Activated naive CD4-positive, alpha-beta T cell treated with anti-CD3 and anti-CD28 coated beads, Interleukin-2, amount 50 U/mL, for 24 hours (primary cell): ENCODE results near the gene IL17RC.

Source experiments
- H3K27ac Mint-ChIP-seq: one replicate; pipeline ENCODE4 v1.8.0; 2021; ENCODE audit warnings: mild to moderate bottlenecking, mixed read lengths
- H3K27me3 Mint-ChIP-seq: one replicate; pipeline ENCODE4 v1.8.0; 2021; ENCODE audit warnings: mixed read lengths
- H3K36me3 Mint-ChIP-seq: one replicate; pipeline ENCODE4 v1.8.0; 2021; ENCODE audit warnings: mixed read lengths
- H3K4me1 Mint-ChIP-seq: one replicate; pipeline ENCODE4 v1.8.0; 2021; ENCODE audit warnings: mixed read lengths
- H3K4me3 Mint-ChIP-seq: one replicate; pipeline ENCODE4 v1.8.0; 2021; ENCODE audit warnings: mild to moderate bottlenecking, mixed read lengths
- H3K9me3 Mint-ChIP-seq: one replicate; pipeline ENCODE4 v1.8.0; 2021; ENCODE audit warnings: mixed read lengths

Gene IL17RC

DNA sequence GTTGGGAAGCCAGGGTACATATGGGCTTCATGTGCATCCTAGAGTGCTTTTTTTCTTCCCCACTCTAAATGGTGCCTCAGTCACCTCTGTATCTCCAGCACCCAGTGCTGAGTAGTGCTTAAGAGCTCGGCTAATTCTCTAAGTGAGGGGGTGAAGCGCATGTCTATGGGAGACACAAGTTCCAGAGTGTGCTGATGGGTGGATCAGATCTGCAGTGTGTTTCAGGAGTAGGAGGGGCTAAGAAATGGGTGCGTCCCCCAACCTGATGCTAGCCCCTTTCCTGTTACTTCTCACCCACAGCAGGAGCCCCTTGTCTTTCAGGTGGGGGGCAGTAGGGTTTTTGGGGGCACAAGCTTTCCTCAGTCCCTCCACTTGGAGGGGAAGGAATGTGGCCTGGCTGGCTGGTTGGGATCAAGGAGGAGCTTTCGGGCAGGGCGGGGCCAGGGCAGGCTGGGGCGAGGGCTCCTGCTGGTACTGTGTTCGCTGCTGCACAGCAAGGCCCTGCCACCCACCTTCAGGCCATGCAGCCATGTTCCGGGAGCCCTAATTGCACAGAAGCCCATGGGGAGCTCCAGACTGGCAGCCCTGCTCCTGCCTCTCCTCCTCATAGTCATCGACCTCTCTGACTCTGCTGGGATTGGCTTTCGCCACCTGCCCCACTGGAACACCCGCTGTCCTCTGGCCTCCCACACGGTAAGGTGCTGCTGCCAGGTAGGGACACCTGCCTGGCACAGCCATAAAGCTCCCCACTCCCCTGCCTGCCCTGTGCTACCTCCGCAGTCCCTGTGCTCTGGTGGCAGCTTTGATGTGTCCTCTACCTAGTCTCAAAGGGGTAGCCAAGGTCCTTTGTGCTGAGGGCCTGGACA, 14.3 kb upstream of the IL17RC start, which contains the start of gene IL17RE:
TSS of gene IL17RE (plus strand) at position 477 of the 866 bp plus-strand sequence. CDS start at position 562, 85 bp downstream.
- Mint-ChIP-seq H3K9me3 (no peaks in the 10 kb centered on the region), H3K4me3 (peak within 1 kb of the TSS; percentile 34), H3K4me1 (peaks cover 37% of the 10 kb centered on the region), H3K36me3 (peaks cover 2% of the 10 kb centered on the region), H3K27ac (peak within 1 kb of the TSS; percentile 23), H3K27me3 (no peaks in the 10 kb centered on the region)

DNA sequence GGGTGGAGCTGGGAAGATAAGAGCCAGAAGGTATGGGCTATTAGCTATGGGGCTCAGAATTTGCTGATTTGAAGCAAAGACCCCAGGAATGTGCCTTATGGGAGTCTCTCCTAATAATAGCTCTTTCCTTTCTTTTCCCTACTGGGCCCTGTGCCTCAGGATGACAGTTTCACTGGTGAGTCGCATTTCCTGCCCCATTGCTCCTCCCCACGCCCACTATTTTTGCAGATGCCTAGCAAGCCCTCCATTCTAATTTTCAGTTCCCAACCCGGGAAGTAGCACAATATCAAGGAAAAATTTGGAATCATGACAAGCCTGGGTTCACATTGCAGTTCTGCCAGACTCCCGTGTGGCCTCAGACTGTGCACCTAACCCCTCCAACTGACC, 13.7 kb upstream of the IL17RC start:
- H3K4me3 Mint-ChIP-seq: peak overlapping the region; percentile 34
- no peaks in the 10 kb centered on the region for H3K27me3 Mint-ChIP-seq
- H3K27ac Mint-ChIP-seq: no peak overlapping the region
- H3K36me3 Mint-ChIP-seq: no peaks in the 10 kb centered on the region
- H3K4me1 Mint-ChIP-seq: peaks cover 33% of the 10 kb centered on the region
- no peaks in the 10 kb centered on the region for H3K9me3 Mint-ChIP-seq

DNA sequence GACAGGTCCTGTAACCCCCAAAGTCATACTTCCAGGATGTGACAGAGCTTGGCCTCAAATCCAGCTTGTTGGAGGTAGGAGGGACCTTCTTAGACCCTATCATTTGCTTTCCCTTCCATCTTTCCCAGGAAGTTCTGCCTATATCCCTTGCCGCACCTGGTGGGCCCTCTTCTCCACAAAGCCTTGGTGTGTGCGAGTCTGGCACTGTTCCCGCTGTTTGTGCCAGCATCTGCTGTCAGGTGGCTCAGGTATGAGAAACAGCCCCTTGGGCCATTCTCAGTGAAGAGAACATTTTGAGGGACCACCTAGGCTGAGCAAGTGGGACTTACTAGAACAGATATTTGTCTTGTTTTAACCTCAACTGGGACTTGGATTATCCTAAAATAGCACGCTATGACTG, 13.0 kb upstream of the IL17RC start:
- Mint-ChIP-seq H3K27me3 (no peaks in the 10 kb centered on the region), H3K4me1 (peaks cover 27% of the 10 kb centered on the region), H3K4me3 (no peak overlapping the region), H3K9me3 (no peaks in the 10 kb centered on the region), H3K27ac (no peak overlapping the region), H3K36me3 (no peaks in the 10 kb centered on the region)

DNA sequence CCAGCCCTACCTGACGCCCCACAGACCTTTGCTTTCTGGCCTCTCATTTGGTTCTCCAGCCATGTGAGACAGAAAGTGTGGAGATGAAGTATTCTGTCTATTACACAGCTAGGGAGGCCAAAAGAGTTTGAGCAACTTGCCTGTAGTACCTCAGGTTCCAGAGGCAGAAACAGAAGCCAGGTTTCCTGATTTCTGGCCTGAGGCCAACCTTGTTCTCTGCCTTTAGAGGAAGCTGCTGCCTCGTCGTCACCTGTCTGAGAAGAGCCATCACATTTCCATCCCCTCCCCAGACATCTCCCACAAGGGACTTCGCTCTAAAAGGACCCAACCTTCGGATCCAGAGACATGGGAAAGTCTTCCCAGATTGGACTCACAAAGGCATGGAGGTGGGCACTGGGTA, 10.4 kb upstream of the IL17RC start:
- Mint-ChIP-seq H3K27ac (no peak overlapping the region), H3K9me3 (no peaks in the 10 kb centered on the region), H3K4me1 (peaks cover 31% of the 10 kb centered on the region), H3K4me3 (no peak overlapping the region), H3K27me3 (no peaks in the 10 kb centered on the region), H3K36me3 (no peaks in the 10 kb centered on the region)

DNA sequence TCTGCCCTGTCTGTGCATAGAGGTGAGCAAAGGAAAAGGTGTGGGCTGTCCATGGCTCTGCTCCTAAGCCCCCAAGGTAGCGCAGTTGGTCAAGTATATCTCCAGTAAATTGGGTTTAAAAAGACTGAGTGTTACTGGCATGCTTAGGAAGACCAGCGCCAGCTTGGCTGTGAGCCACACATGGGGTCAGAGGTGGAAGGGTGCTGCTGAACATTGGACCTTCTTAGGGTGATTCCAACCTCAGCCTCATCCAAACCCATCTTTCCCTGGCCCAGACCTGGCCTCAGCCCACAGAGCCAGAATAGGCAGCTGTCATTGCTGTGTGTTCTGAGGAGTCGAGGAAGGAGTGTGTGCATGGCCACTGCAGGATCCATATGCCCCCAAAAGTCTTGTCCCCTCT, 8.6 kb upstream of the IL17RC start:
- no peak overlapping the region for H3K27ac Mint-ChIP-seq
- H3K27me3 Mint-ChIP-seq: peaks cover 2% of the 10 kb centered on the region
- H3K4me1 Mint-ChIP-seq: peaks cover 21% of the 10 kb centered on the region
- H3K36me3 Mint-ChIP-seq: no peaks in the 10 kb centered on the region
- no peaks in the 10 kb centered on the region for H3K9me3 Mint-ChIP-seq
- H3K4me3 Mint-ChIP-seq: no peak overlapping the region

DNA sequence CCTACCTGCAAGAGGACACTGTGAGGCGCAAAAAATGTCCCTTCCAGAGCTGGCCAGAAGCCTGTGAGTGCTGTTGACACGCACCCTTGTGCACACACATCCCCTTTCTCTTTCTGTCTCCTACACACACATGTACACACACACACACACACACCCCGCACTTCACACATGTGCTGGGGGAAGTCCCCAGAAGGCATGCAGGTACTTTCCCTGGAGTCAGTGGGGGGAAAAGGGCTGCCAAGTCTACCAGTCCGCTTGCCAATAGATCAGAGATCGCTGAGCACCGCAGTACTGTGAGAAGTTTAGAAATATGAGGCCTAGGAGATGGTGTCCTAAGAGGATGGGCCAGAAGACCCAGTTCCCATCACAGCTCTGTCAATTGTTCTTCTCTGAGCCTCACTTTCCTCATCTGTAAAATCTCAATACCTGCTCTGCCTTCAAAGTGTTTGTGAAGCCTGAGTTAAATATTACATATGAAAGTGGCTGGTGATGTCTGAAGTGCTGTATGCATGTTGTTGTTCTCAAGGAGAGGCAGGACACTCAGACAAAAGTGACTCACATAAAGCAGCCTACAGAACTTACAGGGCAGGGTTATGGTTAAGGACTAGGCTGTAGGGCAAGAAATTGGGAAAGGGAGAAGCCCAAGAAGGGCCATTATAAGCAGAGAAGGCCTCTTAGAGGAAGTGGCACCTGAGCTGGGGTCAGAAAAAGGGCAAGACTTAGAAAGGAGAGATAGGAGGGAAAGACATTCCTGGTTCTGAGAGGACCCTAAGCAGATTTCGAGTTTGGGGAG, 7.5 kb upstream of the IL17RC start:
- no peak overlapping the region for H3K4me3 Mint-ChIP-seq
- H3K36me3 Mint-ChIP-seq: no peaks in the 10 kb centered on the region
- no peaks in the 10 kb centered on the region for H3K9me3 Mint-ChIP-seq
- H3K27me3 Mint-ChIP-seq: peaks cover 2% of the 10 kb centered on the region
- peak overlapping the region; percentile 1 for H3K27ac Mint-ChIP-seq
- peaks cover 13% of the 10 kb centered on the region for H3K4me1 Mint-ChIP-seq

DNA sequence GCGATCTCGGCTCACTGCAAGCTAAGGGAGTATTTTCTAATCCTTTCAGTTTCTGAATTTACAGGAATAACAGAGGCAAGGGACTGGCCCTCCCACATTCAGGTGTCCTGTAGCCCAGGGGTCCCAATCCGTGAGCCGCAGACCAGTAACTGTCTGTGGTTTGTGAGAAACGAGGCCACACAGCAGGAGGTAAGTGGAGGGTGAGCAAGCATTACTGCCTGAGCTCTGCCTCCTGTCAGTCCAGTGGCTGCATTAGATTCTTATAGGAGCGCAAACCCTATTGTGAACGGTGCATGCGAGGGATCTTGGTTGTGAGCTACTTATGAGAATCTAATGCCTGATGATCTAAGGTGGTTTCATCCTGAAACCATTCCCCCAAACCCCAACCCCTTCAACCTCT, 5.0 kb upstream of the IL17RC start:
- H3K36me3 Mint-ChIP-seq: no peaks in the 10 kb centered on the region
- H3K4me3 Mint-ChIP-seq: no peak overlapping the region
- peaks cover 2% of the 10 kb centered on the region for H3K27me3 Mint-ChIP-seq
- H3K9me3 Mint-ChIP-seq: no peaks in the 10 kb centered on the region
- no peak overlapping the region for H3K27ac Mint-ChIP-seq
- H3K4me1 Mint-ChIP-seq: peaks cover 16% of the 10 kb centered on the region

DNA sequence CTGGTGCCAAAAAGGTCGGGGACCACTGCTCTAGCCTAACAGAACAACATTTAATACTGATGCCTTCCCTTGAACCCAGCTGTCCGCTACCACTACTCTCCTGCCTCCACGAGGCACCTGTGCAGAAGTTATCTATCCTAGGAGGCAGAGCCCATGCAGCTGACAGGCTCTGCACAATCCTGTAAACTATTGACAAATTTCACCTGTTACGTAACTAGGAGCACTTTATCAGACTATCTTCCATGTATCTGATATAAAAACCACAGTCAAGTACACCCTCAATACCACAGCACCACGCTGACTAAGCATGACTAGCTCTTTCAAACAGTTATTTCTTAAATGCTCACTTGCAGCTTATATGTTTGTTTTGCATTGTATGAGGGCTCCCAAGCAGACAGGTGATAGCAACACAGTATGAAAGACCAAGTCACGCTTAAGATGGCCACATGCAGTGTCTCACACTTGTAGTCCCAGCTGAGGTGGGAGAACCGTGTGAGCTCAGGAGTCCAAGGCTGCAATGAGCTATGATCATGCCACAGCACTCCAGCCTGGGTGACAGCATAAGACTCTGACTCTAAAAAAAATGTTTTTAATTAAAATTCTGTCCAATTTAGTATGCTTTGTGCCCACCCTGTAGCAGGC, 4.5 kb upstream of the IL17RC start:
- H3K27me3 Mint-ChIP-seq: peaks cover 2% of the 10 kb centered on the region
- no peak overlapping the region for H3K4me3 Mint-ChIP-seq
- H3K36me3 Mint-ChIP-seq: no peaks in the 10 kb centered on the region
- H3K9me3 Mint-ChIP-seq: no peaks in the 10 kb centered on the region
- H3K4me1 Mint-ChIP-seq: peaks cover 18% of the 10 kb centered on the region
- H3K27ac Mint-ChIP-seq: no peak overlapping the region

DNA sequence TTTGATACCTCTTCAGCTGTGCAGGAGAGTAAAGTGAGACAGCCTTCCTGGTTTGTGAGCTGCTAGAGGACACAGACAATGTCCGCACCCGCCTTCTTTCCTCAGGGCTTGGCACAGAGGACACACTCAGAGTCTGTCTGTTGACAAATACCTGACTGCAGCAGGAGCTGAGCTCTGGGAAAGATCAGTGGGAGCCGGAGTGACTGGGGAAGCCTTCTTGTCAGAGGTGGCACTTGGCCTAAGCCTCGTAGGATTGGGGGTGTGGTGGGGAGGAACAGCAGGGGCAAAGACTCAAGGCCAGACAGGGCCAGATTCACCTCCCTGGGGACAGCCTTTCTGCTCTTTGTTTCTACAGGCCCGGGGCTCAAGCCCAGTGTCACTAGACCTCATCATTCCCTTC, 3.3 kb upstream of the IL17RC start:
- Mint-ChIP-seq H3K27me3 (peaks cover 2% of the 10 kb centered on the region), H3K9me3 (no peaks in the 10 kb centered on the region), H3K4me1 (peaks cover 18% of the 10 kb centered on the region), H3K36me3 (no peaks in the 10 kb centered on the region), H3K27ac (no peak overlapping the region), H3K4me3 (no peak overlapping the region)

DNA sequence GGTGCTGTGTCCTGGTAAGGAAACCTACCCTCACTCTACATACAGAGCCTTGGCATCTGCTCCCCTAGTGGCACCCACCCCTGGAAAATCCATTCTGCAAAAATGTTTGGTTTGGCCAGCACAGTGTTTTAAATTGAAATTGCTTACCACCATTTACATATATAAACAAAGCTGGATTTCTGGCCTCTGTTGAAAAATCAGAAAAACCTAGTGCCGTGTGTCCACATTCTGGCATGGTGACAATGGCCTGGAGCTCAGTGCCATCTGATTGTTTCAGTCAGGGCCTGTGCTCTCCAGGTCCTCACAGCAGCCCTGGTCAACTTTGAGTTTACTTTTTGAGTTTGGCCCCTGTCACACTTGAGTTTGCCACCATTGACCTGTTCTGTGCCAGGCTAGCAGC, 2.9 kb upstream of the IL17RC start:
- H3K27me3 Mint-ChIP-seq: peaks cover 2% of the 10 kb centered on the region
- no peaks in the 10 kb centered on the region for H3K9me3 Mint-ChIP-seq
- no peak overlapping the region for H3K27ac Mint-ChIP-seq
- no peaks in the 10 kb centered on the region for H3K36me3 Mint-ChIP-seq
- peaks cover 18% of the 10 kb centered on the region for H3K4me1 Mint-ChIP-seq
- H3K4me3 Mint-ChIP-seq: peak overlapping the region; percentile 7

DNA sequence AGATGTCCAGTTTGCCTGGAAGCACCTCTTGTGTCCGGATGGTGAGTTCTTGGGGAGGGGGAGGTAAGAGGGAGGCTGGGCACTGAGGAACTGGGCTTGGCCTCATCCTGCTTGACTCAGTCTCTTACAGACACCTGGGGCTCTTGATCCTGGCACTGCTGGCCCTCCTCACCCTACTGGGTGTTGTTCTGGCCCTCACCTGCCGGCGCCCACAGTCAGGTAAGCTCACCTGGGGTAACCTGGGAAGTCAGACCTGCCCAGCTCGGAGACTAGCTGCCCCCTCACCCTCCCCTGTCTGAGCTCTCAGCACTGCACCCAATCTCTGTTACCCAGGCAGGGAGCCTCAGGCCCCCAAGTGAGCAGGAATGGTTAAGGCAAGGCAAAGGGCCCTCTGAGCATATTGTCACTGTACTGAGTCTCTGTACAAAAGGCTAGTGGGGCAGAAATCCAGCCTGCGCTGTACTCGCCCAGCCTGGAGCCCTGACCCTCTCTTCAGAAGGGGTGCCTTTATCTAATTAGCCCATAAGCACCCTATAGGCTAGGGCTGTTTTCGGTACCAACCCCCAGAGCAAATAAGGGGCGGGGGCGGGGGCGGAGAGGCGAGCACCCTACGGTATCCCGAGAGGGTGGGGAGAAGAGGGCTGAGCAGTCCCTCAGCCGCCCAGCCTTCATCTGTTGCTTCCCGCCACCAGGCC, 2.2 kb upstream of the IL17RC start:
- Mint-ChIP-seq H3K36me3 (no peaks in the 10 kb centered on the region), H3K9me3 (no peaks in the 10 kb centered on the region), H3K27ac (no peak overlapping the region), H3K27me3 (peaks cover 2% of the 10 kb centered on the region), H3K4me3 (peak overlapping the region; percentile 47), H3K4me1 (peaks cover 11% of the 10 kb centered on the region)

DNA sequence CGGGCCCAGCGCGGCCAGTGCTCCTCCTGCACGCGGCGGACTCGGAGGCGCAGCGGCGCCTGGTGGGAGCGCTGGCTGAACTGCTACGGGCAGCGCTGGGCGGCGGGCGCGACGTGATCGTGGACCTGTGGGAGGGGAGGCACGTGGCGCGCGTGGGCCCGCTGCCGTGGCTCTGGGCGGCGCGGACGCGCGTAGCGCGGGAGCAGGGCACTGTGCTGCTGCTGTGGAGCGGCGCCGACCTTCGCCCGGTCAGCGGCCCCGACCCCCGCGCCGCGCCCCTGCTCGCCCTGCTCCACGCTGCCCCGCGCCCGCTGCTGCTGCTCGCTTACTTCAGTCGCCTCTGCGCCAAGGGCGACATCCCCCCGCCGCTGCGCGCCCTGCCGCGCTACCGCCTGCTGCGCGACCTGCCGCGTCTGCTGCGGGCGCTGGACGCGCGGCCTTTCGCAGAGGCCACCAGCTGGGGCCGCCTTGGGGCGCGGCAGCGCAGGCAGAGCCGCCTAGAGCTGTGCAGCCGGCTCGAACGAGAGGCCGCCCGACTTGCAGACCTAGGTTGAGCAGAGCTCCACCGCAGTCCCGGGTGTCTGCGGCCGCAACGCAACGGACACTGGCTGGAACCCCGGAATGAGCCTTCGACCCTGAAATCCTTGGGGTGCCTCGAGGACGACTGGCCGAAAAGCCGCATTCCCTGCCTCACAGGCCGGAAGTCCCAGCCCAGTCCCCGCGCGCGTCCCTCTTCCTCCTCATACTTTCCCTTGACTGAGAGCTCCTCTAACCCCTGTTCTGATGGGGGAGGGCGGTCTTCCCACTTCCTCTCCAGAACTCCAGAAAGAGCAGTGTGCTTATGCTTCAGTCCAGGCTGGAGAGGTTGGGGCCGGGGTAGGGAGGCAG, 1.4 kb upstream of the IL17RC start:
- no peaks in the 10 kb centered on the region for H3K9me3 Mint-ChIP-seq
- H3K27ac Mint-ChIP-seq: peak overlapping the region; percentile 51
- no peaks in the 10 kb centered on the region for H3K36me3 Mint-ChIP-seq
- H3K4me3 Mint-ChIP-seq: peak overlapping the region; percentile 78
- peaks cover 2% of the 10 kb centered on the region for H3K27me3 Mint-ChIP-seq
- H3K4me1 Mint-ChIP-seq: peaks cover 9% of the 10 kb centered on the region

DNA sequence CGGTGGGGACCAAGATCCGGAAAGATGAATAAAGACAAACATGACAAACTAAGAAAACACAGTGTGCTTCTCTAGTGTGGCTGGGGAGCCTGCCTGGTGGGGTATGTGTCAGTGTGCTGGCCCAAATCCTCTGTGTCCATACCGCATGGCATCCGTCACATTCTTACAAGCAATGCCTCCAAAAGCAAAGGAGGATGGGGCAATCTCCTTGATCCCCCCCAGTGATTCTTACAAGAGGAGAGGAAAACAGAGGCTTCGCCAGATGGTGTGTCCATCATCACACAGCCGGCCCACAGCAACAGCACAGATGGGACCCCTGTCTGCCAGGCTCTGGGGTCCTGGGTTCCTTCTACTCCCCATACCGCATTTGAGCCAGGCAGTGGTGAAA, 558 bp upstream of the IL17RC start:
- Mint-ChIP-seq H3K4me3 (peak overlapping the region; percentile 69), H3K27ac (no peak overlapping the region), H3K36me3 (no peaks in the 10 kb centered on the region), H3K27me3 (peaks cover 2% of the 10 kb centered on the region), H3K4me1 (peaks cover 9% of the 10 kb centered on the region), H3K9me3 (no peaks in the 10 kb centered on the region)

DNA sequence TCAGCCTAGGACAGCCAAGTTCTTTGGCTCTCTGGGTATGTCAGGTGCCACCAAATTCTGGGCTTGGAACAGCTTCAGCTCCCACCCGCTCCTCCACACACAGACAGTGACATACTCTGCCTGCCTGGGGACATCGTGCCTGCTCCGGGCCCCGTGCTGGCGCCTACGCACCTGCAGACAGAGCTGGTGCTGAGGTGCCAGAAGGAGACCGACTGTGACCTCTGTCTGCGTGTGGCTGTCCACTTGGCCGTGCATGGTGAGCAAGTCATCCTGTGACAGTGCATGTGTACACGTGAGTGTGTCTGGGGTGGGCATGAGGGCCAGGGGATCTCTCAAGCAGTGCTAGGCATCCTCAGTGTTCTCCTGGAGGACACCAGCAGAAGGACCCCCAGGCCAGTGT, 922 bp downstream of the IL17RC start:
- H3K4me1 Mint-ChIP-seq: peaks cover 5% of the 10 kb centered on the region
- no peaks in the 10 kb centered on the region for H3K27me3 Mint-ChIP-seq
- H3K36me3 Mint-ChIP-seq: no peaks in the 10 kb centered on the region
- H3K27ac Mint-ChIP-seq: no peak overlapping the region
- H3K4me3 Mint-ChIP-seq: no peak overlapping the region
- H3K9me3 Mint-ChIP-seq: no peaks in the 10 kb centered on the region
